Measurements from ENCODE around the gene LRIG2.

DNA sequence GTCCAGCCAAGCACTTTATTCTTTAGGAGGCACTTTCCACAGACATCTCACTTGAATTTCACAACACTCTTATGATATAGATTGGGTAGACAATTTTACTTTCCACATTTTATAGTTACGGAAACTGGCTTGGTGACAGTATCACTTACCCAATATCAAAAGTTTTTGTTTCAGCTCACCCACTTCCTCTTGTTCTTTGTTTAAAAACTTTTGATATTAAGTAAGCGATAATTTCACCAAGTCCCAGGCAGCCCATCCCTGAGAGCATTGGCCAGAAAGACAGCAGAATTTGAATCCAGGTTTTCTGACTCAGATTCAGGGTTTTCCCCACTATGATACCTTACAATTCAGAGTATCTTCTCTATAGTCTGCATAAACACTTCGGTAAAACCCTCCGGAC, 60.0 kb downstream of the LRIG2 start:
- TF ChIP-seq HOXA7 (CRISPR knock-in tag; IDR thresholded peaks at IDR 0.05; ENCODE audit: borderline replicate concordance) = no peak
- TF ChIP-seq, protein P1, sequence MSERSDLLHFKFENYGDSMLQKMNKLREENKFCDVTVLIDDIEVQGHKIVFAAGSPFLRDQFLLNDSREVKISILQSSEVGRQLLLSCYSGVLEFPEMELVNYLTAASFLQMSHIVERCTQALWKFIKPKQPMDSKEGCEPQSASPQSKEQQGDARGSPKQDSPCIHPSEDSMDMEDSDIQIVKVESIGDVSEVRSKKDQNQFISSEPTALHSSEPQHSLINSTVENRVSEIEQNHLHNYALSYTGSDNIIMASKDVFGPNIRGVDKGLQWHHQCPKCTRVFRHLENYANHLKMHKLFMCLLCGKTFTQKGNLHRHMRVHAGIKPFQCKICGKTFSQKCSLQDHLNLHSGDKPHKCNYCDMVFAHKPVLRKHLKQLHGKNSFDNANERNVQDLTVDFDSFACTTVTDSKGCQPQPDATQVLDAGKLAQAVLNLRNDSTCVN (tag by site-specific recombination; optimal IDR thresholded peaks at IDR 0.05) = no peak
- TF ChIP-seq ZNF23 (tag by site-specific recombination; IDR thresholded peaks at IDR 0.05; ENCODE audit: borderline replicate concordance) = no peak
- TF ChIP-seq, protein P2, sequence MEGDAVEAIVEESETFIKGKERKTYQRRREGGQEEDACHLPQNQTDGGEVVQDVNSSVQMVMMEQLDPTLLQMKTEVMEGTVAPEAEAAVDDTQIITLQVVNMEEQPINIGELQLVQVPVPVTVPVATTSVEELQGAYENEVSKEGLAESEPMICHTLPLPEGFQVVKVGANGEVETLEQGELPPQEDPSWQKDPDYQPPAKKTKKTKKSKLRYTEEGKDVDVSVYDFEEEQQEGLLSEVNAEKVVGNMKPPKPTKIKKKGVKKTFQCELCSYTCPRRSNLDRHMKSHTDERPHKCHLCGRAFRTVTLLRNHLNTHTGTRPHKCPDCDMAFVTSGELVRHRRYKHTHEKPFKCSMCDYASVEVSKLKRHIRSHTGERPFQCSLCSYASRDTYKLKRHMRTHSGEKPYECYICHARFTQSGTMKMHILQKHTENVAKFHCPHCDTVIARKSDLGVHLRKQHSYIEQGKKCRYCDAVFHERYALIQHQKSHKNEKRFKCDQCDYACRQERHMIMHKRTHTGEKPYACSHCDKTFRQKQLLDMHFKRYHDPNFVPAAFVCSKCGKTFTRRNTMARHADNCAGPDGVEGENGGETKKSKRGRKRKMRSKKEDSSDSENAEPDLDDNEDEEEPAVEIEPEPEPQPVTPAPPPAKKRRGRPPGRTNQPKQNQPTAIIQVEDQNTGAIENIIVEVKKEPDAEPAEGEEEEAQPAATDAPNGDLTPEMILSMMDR (tag by site-specific recombination; IDR thresholded peaks at IDR 0.05) = no peak
- TF ChIP-seq ZFP3 (tag by site-specific recombination; IDR thresholded peaks at IDR 0.05; ENCODE audit: low read depth) = no peak
- no peak for TF ChIP-seq ZNF10 (tag by site-specific recombination; IDR thresholded peaks at IDR 0.05)
- no peak for TF ChIP-seq ZNF292 (tag by site-specific recombination; IDR thresholded peaks at IDR 0.05; ENCODE audit: borderline replicate concordance, low read depth)
- no peak for TF ChIP-seq ZNF221 (tag by site-specific recombination; IDR thresholded peaks at IDR 0.05; ENCODE audit: borderline replicate concordance)
- TF ChIP-seq ZNF239 (tag by site-specific recombination; IDR thresholded peaks at IDR 0.05) = no peak
- no peak for TF ChIP-seq KLF1 (tag by site-specific recombination; IDR thresholded peaks at IDR 0.05)
- TF ChIP-seq ZNF571 (tag by site-specific recombination; IDR thresholded peaks at IDR 0.05) = no peak
- TF ChIP-seq, protein P3, sequence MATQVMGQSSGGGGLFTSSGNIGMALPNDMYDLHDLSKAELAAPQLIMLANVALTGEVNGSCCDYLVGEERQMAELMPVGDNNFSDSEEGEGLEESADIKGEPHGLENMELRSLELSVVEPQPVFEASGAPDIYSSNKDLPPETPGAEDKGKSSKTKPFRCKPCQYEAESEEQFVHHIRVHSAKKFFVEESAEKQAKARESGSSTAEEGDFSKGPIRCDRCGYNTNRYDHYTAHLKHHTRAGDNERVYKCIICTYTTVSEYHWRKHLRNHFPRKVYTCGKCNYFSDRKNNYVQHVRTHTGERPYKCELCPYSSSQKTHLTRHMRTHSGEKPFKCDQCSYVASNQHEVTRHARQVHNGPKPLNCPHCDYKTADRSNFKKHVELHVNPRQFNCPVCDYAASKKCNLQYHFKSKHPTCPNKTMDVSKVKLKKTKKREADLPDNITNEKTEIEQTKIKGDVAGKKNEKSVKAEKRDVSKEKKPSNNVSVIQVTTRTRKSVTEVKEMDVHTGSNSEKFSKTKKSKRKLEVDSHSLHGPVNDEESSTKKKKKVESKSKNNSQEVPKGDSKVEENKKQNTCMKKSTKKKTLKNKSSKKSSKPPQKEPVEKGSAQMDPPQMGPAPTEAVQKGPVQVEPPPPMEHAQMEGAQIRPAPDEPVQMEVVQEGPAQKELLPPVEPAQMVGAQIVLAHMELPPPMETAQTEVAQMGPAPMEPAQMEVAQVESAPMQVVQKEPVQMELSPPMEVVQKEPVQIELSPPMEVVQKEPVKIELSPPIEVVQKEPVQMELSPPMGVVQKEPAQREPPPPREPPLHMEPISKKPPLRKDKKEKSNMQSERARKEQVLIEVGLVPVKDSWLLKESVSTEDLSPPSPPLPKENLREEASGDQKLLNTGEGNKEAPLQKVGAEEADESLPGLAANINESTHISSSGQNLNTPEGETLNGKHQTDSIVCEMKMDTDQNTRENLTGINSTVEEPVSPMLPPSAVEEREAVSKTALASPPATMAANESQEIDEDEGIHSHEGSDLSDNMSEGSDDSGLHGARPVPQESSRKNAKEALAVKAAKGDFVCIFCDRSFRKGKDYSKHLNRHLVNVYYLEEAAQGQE (tag by site-specific recombination; IDR thresholded peaks at IDR 0.05) = no peak
- TF ChIP-seq, protein P4, sequence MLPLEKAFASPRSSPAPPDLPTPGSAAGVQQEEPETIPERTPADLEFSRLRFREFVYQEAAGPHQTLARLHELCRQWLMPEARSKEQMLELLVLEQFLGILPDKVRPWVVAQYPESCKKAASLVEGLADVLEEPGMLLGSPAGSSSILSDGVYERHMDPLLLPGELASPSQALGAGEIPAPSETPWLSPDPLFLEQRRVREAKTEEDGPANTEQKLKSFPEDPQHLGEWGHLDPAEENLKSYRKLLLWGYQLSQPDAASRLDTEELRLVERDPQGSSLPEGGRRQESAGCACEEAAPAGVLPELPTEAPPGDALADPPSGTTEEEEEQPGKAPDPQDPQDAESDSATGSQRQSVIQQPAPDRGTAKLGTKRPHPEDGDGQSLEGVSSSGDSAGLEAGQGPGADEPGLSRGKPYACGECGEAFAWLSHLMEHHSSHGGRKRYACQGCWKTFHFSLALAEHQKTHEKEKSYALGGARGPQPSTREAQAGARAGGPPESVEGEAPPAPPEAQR (tag by site-specific recombination; IDR thresholded peaks at IDR 0.05) = no peak
- no peak for TF ChIP-seq KLF9 (tag by site-specific recombination; IDR thresholded peaks at IDR 0.05; ENCODE audit: low read depth)

Measured in HEK293 (cell line).